Measurements from ENCODE around the gene PIEZO1. TPM values are rescaled to one million over a fixed set of nuclear protein-coding genes. Genes with fewer than 3 reads are reported as not detected.

The PIEZO1 gene
- total and polyA plus RNA-seq, 9 of the 15 experiments (the other 6 are each of a cell fraction or from before 2014, with no cell fraction given), result 3.6 to 432 (median 131) TPM

DNA sequence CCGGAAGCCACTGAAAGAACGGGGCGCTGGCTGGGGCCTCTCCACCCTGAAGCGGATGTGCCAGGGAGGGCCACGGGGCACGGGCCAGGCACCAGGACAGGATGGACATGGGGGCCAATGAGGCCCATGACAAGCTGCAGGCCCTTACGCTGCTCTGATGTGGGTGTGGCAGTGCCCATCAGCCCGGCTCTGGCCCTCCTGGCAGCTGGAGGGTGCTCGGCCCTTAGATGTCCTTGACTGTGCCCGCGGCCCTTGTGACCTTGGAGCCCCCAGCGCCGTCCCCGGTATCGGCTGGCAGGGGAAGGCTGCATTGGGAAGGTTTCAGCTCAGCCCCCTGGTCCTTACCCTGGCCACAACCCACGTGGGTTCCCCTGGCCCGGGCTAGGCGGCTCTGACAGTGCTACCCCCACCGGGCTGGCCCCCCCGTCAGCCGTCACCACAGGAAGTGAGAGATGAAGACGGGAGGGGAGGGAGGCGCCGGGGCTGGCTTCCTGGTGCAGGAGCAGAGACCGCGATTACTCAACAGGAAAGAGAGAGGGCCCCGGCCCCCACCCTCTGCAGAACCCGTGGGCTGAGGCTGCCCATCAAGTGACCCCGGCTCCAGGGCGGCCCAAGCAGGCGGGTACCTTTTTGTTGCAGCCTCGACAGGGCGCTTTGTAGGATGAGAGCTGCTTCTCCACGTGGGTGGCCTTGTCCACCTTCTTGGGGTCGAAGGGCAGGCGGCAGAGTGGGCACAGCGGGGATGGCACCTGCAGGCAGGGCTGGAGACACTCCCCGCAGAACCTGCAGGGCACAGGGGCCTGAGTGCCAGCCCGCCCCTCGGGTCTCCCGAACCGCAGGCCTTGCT, 84.2 kb downstream of the PIEZO1 start (continued):
- TF ChIP-seq, protein P1, sequence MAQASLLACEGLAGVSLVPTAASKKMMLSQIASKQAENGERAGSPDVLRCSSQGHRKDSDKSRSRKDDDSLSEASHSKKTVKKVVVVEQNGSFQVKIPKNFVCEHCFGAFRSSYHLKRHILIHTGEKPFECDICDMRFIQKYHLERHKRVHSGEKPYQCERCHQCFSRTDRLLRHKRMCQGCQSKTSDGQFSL (CRISPR knock-in tag; IDR thresholded peaks at IDR 0.05), result no peak
- TF ChIP-seq, protein P1 (tag; IDR thresholded peaks at IDR 0.05), result no peak
- no peak for TF ChIP-seq TAF7 (tag; IDR thresholded peaks at IDR 0.05)
- TF ChIP-seq, protein P2, sequence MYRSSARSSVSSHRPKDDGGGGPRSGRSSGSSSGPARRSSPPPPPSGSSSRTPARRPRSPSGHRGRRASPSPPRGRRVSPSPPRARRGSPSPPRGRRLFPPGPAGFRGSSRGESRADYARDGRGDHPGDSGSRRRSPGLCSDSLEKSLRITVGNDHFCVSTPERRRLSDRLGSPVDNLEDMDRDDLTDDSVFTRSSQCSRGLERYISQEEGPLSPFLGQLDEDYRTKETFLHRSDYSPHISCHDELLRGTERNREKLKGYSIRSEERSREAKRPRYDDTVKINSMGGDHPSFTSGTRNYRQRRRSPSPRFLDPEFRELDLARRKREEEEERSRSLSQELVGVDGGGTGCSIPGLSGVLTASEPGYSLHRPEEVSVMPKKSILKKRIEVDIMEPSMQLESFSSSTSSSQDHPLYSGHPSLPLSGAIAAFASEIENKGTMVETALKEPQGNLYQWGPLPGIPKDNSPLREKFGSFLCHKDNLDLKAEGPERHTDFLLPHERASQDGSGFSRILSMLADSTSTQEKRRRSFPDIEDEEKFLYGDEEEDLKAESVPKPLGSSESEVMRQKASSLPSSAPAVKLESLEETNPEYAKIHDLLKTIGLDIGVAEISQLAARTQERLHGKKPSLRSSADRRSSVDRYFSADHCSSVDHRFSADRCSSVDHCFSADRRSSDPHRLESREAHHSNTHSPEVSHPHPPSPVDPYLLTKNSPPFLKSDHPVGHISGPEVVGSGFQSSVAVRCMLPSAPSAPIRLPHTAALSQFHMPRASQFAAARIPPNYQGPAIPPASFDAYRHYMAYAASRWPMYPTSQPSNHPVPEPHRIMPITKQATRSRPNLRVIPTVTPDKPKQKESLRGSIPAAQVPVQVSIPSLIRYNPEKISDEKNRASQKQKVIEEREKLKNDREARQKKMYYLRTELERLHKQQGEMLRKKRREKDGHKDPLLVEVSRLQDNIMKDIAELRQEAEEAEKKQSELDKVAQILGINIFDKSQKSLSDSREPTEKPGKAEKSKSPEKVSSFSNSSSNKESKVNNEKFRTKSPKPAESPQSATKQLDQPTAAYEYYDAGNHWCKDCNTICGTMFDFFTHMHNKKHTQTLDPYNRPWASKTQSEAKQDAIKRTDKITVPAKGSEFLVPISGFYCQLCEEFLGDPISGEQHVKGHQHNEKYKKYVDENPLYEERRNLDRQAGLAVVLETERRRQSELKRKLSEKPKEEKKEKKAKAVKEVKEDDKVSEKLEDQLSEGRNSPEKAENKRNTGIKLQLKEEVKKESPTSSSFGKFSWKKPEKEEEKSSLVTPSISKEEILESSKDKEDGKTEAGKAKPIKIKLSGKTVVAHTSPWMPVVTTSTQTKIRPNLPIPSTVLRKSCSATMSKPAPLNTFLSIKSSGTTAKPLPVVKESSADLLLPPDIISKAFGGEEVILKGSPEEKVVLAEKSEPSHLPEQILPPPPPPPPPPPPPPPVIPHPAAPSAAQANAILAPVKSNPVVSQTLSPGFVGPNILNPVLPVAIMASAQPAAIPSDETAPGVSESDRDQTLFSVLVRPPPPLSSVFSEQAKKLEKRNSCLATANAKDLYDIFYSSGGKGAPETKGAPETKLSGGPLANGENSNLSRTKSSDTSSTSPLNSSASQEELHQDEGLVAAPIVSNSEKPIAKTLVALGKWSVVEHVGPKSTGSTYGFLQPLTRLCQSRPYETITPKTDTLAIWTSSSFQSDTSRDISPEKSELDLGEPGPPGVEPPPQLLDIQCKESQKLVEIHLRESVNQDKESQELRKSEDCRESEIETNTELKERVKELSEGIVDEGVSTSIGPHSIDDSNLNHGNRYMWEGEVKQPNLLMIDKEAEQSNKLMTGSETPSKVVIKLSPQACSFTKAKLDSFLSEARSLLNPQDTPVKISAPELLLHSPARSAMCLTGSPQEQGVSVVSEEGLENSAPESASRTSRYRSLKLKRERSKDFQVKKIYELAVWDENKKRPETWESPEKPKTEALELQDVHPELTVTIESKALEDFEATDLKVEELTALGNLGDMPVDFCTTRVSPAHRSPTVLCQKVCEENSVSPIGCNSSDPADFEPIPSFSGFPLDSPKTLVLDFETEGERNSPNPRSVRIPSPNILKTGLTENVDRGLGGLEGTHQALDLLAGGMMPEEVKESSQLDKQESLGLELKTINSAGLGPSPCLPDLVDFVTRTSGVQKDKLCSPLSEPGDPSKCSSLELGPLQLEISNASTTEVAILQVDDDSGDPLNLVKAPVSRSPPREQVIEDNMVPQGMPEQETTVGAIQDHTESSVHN (IDR thresholded peaks at IDR 0.05; ENCODE audit: borderline replicate concordance in 1 of 2, low read depth in 1 of 2), result no peak
- TF ChIP-seq NFYB (IDR thresholded peaks at IDR 0.05; ENCODE audit: extremely low read depth, insufficient read length), result no peak
- no peak for TF ChIP-seq ZNF695 (CRISPR knock-in tag; IDR thresholded peaks at IDR 0.05)
- TF ChIP-seq, protein P3, sequence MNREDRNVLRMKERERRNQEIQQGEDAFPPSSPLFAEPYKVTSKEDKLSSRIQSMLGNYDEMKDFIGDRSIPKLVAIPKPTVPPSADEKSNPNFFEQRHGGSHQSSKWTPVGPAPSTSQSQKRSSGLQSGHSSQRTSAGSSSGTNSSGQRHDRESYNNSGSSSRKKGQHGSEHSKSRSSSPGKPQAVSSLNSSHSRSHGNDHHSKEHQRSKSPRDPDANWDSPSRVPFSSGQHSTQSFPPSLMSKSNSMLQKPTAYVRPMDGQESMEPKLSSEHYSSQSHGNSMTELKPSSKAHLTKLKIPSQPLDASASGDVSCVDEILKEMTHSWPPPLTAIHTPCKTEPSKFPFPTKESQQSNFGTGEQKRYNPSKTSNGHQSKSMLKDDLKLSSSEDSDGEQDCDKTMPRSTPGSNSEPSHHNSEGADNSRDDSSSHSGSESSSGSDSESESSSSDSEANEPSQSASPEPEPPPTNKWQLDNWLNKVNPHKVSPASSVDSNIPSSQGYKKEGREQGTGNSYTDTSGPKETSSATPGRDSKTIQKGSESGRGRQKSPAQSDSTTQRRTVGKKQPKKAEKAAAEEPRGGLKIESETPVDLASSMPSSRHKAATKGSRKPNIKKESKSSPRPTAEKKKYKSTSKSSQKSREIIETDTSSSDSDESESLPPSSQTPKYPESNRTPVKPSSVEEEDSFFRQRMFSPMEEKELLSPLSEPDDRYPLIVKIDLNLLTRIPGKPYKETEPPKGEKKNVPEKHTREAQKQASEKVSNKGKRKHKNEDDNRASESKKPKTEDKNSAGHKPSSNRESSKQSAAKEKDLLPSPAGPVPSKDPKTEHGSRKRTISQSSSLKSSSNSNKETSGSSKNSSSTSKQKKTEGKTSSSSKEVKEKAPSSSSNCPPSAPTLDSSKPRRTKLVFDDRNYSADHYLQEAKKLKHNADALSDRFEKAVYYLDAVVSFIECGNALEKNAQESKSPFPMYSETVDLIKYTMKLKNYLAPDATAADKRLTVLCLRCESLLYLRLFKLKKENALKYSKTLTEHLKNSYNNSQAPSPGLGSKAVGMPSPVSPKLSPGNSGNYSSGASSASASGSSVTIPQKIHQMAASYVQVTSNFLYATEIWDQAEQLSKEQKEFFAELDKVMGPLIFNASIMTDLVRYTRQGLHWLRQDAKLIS (CRISPR knock-in tag; IDR thresholded peaks at IDR 0.05), result no peak
- no peak for TF ChIP-seq GTF3C2 (IDR thresholded peaks at IDR 0.05; ENCODE audit: borderline replicate concordance, extremely low read depth, insufficient read length)
- TF ChIP-seq ZNF766 (CRISPR knock-in tag; conservative IDR thresholded peaks at IDR 0.05), result no peak
